Umbilical cord (tissue), 2 donors: ENCODE measurements around the gene SNRPA. TPM values are rescaled to one million over a fixed set of nuclear protein-coding genes. Genes with fewer than 3 reads are reported as not detected.
"Not testable (repeated sequence)": the region's sequence is repeated elsewhere in the genome, so short reads cannot be mapped to it uniquely, and the experiment has no call there.

Experiments used
- DNase-seq: peaks from one replicate; pipeline ENCODE4 v3.0.0-alpha.2; 2015; ENCODE audit warnings: low spot score
- total RNA-seq: library from RNA; depleted of rRNA; stranded (reverse); fragments of >200 nt; gene quantifications from one replicate; pipeline ENCODE4 v1.2.3, GENCODE V29; 2014; ENCODE audit warnings: low replicate concordance; ENCODE audit not compliant: insufficient read depth

SNRPA gene
- total RNA-seq, 1 donor from 2014 or later: 11.1 TPM

GRCh38 chr19:40721140-40721486 lies 29.9 kb upstream of the SNRPA start:
- DNase-seq: no peak

DNA sequence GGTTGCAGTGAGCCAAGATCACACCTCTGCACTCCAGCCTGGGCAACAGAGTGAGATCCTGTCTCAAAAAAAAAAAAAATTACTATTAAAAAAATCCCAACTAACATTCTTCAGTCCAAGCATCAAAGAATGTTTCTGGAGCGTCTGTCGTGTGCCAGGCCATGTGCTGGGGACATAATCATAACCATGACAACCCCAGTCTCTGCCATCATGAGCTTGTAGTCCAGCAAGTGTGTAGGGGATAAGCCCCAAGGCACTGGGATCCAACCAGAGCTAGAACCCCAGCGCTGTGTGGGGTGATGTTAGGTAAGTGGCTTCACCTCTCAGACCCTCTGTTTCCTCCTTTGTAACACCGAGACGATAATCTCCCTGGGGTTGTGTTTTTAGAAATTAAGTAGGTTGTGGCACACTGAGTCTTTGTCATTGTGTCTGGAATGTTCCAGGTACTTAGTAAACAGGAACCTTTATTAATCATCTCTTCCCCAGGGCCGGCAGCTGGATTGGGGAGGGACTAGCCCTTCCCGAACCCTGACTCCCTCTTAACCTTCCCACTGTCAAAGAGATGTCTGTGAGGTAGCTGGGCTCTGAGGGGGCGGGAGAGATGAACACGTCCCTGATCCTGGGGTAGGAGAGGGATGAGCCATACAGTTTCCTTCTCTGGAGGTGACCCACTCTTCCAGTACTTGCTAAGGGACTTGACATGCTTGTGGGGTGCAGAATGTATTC lies 28.9 kb upstream of the SNRPA start:
- DNase-seq: no peak

- DNase-seq: no peak
Observed at GRCh38 chr19:40723661-40724254, 27.2 kb upstream of the SNRPA start.

DNA sequence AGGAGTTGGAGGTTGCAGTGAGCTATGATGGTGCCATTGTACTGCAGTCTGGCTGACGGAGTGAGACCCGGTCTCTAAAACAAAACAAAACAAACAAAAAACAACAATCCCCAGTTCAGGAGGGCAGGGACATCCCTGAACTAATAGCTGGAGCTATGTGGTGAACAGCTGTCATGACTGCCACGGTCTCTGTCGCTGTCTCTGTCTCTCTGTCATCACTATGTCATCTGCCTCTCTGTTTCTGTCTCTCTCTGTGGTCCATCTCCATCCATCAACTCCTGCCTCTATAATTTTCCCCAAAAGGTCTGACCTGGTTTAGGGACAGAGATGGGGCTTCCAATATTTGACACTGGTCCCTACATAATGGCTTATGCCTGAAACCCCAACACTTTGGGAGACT lies 26.7 kb upstream of the SNRPA start:
- DNase-seq: no peak

GRCh38 chr19:40724855-40725254 lies 26.1 kb upstream of the SNRPA start:
- no peak for DNase-seq

DNA sequence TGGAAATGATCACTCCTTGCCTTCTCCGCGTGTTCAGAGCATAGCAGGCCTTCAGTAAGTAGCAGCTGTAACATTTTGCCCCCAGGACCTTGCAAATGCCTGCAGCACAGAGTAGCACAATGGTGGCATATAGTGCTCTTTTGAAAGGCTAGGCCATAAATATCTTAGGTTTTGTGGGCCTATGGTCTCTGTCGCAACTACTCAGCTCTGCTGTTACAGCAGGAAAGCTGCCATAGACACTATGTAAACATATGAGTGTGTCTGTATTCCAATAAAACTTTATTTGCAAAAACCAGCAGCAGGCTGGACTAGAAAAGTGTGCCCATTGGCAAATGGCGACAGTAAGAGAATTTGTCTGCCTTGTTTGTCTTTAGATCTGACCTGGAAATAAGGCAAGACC lies 24.7 kb upstream of the SNRPA start:
- DNase-seq: no peak

GRCh38 chr19:40730065-40730464 lies 20.9 kb upstream of the SNRPA start:
- DNase-seq: not testable (repeated sequence)

DNA sequence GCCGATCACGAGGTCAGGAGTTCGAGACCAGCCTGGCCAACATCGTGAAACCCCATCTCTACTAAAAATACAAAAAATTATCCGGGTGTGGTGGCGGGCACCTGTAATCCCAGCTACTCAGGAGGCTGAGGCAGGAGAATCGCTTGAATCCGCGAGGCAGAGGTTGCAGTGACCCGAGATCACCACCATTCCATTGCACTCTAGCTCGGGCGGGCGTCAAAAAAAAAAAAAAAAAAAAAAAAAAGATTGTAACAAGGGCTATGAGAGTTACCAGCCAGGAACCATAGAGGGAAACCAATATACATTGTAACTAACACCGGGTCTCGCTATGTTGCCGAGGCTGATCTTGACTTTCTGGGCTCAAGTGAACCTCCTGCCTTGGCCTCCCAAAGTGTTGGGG lies 18.7 kb upstream of the SNRPA start:
- DNase-seq: not testable (repeated sequence)

DNA sequence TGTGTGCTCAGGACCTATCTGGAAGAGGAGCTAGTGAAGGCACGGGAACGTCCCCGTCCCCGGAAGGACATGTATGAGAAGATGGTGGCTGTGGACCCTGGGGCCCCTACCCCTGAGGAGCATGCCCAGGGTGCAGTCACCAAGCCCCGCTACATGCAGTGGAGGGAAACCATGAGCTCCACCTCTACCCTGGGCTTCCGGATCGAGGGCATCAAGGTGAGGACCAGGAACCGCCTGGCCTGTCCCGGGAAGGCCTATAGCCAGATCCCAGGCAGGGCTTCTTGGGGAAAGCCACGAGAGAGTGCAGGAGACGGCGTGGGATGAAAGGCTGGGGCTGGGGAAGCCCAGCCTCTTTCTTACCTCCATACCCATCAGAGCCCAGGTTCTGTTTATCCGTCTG lies 17.9 kb upstream of the SNRPA start:
- no peak for DNase-seq

DNA sequence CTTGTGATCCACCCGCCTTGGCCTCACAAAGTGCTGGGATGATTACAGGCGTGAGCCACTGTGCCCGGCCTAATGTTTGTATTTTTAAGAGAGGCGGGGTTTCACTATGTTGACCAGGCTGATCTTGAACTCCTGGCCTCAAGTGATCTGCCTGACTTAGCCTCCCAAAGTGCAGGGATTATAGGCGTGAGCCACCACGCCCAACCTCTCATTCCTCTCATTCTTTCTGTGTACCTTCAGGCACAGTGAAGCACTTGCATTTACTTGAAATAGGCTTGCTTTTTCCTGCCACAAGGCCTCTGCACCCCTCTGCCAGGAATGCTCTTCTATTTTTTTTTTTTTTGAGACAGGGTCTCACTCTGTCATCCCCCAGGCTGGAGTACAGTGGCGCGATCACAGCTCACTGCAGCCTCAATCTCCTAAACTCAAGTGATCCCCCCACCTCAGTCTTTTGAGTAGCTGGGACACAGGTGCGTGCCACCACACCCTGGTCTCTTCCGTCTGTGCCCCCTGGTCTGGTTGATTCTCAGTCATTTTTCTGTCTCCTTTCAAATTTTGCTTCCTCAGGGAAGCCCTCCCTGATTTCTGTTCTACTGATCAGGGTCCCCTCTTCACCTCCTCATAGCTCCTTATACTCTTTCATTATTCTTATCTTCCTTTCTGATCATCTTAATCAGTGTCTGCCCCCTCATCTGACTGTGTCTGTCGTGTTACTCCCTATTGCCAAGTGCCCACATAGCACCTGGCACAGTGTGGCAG lies 15.8 kb upstream of the SNRPA start:
- DNase-seq: no peak

- DNase-seq: no peak
Observed at GRCh38 chr19:40736661-40737060, 14.3 kb upstream of the SNRPA start.

- DNase-seq: no peak
Observed at GRCh38 chr19:40737102-40737644, 13.8 kb upstream of the SNRPA start.

DNA sequence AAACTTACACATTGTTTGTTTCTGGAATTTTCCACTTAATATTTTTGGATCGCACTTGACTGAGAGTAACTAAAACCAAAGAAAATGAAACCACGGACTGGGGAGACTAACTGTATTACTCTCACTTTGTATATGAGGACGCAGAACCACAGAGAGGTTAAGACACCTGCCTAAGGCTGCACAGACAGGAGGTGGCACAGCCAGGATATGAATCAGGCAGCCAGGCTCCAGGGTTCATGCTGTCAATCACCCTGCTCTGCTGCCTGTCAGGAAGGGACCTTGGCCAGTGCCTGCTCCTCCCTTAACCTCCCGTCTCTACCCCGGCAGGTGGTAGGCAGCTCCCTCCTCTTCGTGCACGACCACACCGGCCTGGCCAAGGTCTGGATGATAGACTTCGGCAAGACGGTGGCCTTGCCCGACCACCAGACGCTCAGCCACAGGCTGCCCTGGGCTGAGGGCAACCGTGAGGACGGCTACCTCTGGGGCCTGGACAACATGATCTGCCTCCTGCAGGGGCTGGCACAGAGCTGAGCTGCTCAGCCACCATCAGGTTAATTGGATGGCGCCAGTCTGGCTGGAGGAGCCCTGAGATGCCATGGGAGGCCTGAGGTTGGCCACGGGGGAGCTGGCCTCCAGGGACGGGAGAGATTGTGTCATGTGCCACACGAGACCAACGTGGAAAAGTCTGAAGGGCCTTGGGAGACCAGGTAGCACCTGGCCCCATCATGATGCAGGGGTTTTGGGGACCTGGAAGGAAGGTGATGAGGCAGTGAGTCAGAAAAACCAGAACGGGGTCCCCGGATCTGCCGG lies 11.8 kb upstream of the SNRPA start:
- DNase-seq: no peak

DNA sequence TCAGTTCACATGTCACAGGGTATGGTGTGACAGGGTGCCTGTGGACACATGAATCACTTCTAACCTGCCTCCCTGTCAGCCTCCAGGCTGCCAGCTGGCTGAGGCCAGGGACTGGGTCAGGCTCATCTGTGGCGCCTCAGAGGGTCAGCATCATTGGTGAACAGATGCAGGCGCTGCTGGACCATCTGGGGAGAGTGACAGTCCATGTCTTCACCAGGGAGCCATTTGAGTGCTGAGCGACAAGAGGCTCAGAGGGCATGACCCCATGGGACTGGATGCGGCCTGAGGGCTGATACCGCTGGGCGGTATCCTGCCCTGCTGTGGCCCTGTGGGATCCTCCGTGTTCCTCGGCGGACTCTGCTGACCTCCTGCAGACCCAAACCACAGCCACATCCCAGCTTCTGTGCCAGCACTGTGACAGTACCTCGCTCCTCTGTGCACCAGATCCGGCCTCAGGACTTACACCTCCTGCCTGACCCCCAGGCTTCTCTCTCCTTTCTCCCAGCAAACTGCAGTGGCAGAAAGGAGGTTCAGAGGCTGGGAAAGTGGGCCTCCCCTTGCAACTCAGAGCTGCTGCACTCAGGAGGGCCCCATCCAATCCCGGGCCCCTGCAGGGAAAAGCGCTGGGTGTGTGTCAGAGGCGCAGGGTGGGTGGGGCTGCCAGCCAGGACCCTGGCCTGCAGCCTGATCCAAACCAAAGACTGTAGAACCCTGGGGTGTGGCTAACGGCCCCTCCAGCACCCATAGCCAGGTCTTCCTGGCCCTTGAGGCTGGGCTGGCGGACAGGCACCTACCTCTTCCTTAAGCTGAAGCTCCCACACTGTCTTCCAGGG lies 10.9 kb upstream of the SNRPA start:
- no peak for DNase-seq

GRCh38 chr19:40740747-40741146 lies 10.3 kb upstream of the SNRPA start:
- peak; percentile 70 for DNase-seq

GRCh38 chr19:40741527-40742390 lies 9.2 kb upstream of the SNRPA start:
- no peak for DNase-seq

DNA sequence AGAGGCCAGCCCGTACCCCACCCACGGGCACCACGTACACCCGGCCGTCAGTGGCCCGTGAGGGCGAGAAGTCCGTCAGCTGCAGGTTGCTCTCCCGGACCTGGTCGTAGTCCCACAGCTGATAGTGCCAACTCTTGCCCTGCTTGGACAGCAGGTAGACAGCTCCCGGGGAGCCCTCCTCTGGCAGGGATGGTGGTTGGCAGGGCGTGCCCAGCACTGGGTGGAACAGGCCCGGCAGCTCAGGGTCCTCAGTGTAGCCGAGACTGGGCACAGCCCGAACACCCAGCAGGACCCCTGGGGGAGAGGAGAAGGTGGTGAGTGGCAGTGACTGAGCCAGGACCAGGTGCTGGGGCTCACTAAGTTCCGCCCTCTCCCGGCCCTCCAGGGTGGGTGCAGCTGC lies 8.5 kb upstream of the SNRPA start:
- DNase-seq: no peak

DNA sequence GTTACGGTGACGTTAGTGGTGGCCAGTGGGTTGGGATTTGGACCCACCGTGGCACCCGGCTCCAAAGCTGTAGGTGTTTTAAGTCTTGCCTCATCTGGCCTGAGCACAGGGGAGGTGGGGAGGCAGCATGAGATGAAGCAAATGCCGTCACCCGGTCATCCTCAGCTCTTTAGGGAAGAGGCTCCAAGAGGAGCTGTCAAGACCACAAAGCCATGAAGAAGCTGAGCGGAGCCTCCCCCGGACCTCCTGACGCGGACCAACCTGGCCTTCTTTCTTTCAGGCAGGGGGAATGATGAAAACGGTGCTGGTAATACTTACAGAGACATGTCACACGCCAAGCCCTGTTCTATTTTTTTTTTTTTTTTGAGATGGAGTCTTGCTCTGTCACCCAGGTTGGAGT lies 8.1 kb upstream of the SNRPA start:
- no peak for DNase-seq

DNA sequence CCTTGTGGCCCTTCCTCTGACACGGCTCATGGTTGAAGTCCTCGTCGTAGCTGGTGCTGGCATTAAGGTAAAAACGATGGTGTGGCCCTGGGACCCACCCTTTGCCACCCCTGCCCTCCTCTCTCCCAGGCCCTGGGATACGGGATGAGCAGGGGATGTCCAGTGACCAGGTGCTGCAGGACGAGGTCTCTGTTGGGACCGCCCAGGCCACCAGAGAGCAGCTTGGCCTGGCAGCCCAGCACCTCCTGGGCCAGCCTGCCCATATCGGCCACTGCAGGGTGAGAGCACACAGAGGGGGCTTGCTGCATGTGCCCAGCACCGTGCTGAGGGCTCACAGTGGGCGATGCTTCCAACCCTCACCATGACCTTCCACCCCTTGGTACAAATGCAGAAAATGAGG lies 7.1 kb upstream of the SNRPA start:
- no peak for DNase-seq
